Islet of Langerhans (tissue), 1 donor: ENCODE data around the gene APOB.
A peak's percentile ranks its signal among the peaks of the same experiment; 100 is the strongest.

Experiments
- FAIRE-seq: peaks from one replicate; lab custom pipeline; 2011; peaks lifted over from hg19 to GRCh38; lab: Jason Lieb, UNC

The APOB gene

DNA sequence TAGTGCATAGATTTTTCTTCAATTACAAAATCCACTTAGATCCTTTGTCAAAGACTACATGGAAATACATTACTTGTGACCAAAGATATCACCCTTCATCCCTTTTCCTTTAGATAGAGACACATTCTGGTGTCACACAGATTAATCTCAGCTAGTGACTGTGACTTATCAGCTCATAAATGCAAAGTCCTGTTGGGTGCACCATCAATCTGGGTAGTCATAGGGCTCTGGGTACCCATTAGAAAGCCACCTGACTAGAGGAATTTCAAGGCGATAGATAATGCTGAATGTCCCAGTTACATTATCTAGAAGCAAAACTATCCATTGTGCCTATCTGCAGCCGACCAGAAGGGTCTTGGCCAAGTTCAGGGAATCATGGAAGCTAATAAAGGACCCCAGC lies 2.6 kb upstream of the APOB start:
- FAIRE-seq: no peak

GRCh38 chr2:21044694-21045371 lies 960 bp upstream of the APOB start:
- no peak for FAIRE-seq

- FAIRE-seq: peak; percentile 79
Measured at GRCh38 chr2:21042958-21043743, 722 bp downstream of the APOB start.

DNA sequence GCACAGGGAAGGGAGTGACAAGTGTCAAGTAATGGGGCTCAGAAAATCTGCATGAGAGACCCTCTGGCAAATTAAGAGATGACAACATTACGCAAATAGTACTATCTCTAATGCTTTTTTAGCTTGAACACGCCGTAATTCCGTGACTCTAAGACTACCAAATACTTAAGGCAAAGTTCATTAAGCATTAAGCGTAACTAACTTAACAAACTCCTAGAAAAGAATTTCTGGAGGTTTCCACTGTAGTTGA lies 1.2 kb downstream of the APOB start:
- FAIRE-seq: no peak

DNA sequence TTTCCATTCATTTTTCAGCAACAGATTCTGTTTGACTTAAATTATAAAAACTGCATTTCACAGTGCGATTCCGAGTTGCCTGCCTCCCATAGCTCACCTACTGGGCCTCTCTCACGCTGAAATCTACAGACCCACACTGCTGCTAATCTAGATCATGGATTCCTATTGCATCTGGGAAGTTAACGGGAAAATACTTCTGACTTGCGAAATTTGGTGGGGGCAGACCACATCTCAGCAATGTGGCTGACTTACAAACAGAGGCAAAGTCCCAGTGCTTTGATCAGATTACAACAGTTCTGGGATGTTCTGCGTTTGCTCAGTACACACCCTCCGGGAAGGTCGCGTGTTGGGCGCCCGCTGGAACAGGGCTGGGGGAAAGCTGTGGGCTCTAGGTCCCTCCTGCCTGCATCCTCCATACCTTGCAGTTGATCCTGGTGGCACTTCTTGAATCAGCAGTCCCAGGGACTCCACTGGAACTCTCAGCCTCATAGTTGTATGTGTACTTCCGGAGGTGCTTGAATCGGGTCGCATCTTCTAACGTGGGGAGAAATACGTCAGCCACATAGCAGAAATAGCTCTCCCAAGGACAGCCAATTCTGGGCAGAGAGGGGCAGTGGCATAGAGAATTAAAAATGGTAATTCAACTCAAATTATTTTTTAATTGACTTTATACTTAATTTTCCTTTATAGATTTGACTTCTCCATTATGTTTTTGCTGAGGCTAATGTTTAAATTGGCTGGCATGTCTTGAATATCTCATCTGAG lies 1.7 kb downstream of the APOB start:
- no peak for FAIRE-seq

DNA sequence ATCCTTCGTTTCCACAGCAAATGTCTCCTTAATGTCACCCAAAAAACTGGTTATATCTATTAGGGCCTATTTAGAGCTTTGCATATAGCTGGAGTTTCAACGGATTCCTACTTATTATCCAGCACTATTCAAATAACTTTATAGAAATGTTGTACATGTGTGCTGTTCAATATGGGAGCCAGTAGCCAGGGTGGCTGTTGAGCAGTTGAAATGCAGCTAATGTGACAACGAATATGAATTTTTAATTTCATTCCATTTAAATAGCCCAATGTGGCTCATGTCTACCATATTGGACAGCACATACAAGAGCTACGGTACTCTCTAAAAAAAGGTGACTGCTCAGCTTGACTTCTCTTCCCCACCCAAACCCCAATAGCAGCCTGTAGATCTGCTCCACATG lies 2.4 kb downstream of the APOB start:
- no peak for FAIRE-seq

DNA sequence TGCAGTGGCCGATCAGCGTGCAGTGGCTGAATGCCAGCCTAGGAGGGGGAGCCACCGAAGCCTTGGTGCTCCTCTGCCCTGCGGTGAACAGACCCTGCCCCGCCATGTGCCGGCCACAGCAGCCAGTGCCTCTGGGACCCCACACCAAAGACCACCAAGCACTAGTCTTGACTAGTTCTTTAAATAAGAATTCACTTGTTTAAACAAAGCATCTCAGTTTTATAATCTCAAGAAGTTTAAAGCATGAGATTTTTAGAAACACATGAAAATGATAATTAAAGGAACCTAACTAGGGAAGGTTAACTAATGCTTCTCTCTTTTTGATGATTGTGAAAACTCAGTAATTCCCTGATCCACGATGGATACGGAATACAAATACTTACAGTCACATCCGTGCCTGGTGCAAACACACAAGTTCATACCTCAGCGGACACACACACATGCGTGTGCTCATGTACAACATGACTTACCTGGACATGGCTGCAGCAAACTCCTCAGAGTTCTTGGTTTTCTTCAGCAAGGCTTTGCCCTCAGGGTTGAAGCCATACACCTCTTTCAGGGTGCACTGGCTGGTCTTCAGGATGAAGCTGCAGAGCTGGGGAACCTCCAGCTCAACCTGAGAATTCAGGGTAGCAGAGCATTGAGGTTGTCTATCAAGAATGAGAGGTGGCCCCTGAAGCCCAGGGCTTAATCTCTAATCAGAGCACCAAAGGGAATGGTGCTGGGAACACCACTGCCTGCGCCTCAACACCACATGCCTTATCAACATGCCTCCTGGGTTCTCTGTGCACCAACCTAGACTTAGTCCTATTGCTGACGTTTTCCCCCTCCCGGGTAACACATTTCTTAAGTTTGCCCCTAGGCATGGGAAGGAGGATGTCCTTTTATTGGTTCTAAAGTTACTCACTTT lies 3.1 kb downstream of the APOB start:
- FAIRE-seq: no peak

GRCh38 chr2:21039979-21040467 lies 3.9 kb downstream of the APOB start:
- no peak for FAIRE-seq

GRCh38 chr2:21039080-21039556 lies 4.8 kb downstream of the APOB start:
- FAIRE-seq: no peak

DNA sequence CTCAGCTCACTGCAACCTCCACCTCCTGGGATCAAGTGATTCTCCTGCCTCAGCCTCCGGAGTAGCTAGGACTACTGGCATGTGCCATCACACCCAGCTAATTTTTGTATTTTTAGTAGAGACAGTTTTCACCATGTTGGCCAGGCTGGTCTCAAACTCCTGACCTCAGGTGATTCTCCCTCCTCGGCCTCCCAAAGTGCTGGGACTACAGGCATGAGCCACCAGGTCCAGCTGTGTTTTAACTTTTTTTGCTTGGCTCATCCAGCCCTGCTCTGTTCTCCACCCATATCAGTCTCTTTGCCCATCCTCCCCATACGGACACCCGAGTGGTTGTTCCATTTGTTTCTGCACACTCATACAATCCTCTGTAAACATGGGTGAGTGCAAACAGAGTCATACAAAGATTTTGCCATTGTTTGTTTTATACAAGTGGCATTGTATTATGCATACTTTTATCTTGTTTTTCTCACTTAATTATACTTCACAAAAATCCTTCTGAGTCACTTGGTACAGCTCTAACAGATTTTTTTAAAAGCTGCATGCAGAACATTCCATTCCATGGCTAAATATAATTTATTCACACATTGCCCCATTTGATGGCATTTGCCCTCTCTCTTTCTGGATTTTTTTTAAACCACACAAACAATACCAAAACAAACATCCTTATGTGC lies 5.3 kb downstream of the APOB start:
- no peak for FAIRE-seq

DNA sequence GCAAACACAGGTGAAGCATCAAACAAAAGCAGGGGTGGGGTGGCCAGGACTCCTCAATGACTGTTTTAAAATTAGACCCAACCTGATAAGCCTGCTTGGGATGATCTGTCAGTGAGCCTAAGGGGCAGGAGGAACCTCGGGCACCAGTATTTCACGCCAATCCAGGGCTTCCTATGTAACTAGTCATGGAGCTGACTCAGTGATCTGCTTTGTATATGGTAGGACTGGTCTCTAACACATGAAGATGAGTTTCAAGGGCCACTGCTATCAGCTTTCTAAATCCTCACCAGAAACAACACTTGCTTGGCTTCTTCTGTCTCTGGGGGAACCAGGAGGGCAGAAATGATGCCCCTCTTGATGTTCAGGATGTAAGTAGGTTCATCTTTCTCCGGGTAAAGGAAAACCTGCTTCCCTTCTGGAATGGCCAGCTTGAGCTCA lies 6.2 kb downstream of the APOB start:
- no peak for FAIRE-seq

DNA sequence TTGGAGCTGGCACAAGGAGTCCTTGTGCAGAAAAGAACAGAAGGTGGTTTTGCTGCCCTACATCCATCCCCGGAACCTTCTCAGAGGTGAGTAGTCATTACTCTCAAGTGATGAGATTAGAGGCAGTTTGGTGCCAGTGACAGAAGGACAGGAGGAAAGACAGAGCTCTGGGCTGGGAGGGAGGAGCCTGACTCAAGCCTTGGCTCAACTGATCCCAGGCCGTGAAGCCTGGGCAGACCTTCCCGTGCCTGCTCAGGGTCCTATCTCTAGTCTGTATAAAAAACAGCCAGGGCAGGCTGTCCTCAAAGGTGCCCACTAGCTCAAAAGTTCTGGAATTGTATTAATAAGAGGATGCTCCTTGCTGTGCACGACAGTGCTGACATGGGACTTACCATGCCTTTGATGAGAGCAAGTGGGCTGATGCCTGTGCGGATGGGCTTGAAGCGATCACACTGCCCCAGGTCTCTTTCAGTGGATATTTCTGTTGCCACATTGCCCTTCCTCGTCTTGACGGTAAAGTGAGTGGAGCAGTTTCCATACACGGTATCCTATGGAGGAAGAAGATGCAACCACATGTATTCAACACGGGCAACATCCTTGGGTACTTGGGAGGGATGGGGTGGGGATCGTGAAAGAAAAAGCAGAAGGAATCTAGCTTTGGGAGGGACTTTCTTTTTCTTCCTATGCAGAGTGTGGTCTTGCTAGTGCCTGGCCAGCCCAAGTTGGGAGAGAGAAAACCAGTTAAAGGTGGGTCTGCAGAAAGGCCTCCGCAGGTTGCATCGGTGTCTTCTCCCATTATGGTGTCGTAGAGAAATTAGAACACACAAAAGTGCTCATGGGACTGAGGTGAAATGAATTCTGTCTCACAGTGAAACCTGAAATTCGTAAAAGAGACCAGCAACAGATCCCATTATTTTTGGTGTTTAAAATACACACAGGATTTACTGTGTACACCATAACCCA lies 6.9 kb downstream of the APOB start:
- no peak for FAIRE-seq

DNA sequence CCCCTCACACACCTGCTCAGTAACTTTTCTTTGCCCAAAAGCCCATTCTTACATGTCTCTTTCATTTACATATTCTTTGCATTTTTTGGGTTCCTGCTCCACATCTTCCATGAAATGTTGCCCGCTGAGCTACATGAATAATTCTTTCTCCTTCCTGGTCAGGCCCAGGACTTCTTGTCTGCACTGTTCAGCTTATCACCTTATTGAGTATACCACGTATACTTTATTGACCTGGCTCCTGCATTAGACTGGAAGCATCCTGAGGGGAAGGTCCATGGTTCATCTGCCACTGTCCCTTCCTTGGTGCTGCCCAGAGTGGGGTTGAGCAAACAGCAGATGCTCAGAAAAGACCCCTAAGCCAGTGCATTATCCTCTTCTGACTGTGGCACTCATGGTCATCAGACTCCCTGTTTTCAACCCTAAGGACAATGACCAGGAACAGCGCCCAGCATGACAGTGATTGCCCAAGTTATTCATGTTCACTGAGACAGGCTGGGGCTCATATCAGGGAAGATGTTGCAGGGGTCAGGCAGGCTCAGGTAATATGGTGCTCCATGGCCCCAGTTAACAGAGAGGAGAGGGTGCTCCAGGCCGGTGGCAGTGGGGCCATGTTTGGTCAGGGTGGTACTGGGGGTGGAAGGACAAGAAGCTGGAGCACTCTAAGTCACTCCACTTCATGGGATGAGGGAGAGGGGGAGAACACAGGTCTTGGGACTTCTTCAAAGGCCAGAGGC lies 7.7 kb downstream of the APOB start:
- FAIRE-seq: no peak

GRCh38 chr2:21035282-21035973 lies 8.4 kb downstream of the APOB start:
- no peak for FAIRE-seq

GRCh38 chr2:21034972-21035279 lies 8.9 kb downstream of the APOB start:
- no peak for FAIRE-seq

DNA sequence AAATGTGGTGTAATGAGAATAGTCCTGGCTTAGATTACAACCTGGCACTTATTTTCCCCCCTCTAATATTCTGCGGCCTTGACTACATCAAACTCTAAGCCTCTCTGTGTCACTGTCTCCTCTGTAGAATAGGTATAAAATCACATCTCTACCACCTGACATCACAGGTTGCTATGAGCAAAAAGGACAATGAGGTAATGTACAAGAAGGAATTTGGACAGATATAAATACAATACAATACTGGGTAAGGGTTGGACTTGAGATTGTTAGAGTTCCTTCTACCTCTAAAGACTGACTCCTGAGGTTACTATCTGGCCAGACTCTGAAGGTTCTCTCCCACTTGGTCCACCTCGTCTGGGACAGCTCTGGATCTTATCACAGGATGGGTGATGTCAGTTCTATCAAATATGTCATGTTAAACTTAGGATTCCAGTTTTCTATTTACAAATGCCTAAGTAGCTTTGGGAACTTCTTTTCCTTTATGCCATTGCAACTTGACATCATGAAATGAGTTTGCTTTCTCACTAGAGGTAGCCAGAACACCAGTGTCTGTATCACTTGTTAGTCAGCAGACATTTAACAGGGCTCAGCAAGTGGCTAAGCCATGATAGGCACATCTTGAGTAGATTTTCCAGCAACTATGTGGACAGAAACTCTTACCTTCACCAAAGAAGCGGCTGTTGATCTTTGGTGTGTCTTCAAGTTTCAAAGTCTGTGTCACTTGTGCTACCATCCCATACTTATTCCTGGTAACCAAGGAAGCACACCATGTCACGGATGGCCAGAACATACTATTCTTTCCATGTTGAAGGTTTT lies 9.5 kb downstream of the APOB start:
- FAIRE-seq: no peak

DNA sequence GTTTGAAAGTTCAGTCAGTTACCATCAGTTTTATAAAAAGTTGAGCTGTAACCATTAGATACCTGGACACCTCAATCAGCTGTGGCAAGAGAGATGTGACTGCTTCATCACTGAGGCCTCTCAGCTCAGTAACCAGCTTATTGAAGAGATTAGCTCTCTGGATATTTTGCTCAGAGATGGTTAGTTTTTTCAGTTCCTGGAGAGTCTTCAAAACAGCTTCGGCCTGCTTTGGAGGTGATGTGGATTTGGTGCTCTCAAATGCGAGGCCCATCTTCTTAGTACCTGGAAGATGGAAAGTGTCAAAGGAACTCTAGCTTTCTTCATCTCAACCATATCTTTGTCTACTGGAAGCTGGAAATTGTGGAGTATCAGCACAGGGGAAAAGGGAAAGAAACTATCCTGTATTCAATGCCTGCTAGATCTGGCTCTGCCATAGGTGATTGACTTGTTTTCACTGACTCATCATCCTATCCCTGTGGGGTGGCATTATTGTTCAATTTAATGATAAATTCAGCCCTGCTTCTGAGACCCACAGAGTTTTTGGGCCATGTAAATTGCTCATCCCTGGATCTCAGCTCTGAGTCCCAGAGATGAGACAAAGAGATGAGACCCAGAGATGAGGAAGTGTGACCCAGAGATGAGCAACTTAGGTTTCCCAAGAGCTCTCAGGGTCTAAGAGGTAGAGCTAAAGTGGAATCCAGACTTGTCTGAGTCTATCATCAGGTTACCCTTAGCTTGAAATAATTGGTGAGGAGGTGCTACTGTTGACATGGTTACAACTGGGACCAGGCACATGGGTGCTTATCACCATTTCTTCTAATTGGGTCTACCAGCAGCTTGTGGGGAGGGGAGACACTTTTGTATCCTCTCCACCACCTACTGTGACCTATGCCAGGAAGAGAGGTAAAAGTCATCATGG lies 10.4 kb downstream of the APOB start:
- FAIRE-seq: no peak
